GF-D8 (cell line): ENCODE data around the gene CTSK.

Experiments used
- DNase-seq: peaks from one replicate; lab custom pipeline; 2025; lab: John Stamatoyannopoulos, UW

CTSK gene

GRCh38 chr1:150760013-150760412, 48.0 kb downstream of the CTSK start:
- no peak for DNase-seq

DNA sequence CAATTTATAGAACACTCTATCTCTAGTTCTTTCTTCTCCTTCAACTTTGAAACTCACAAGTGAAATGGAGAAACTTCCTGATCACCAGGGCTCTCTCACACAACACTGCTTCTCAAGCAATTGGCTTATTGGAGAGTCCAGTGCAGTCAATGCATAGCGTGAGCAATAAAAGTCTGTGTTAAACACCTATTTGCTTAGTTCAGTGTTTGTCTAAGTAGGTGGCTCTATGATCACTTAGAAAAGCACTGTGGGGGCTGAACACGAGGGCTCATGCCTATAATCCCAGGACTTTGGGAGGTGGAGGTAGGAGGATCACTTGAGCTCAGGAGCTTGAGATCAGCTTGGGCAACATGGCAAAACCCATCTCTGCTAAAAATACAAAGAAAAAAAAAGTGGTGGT, 54.6 kb downstream of the CTSK start:
- no peak for DNase-seq

DNA sequence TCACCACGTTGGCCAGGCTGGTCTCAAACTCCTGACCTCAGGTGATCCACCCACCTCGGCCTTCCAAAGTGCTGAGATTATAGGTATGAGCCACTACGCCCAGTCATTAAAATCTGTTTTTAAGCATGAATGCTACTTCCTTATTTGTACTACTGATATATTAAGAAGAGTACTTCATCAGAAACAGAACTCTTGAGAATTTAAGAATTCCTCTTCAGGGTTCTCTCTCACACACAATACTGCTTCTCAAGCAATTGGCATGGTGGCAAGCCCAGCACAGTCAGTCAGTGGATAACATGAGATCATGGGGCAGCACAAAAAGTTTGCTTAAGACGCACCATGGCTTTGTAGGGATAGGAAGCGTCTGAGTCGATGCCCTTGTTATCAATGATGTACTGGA, 56.6 kb downstream of the CTSK start:
- no peak for DNase-seq

GRCh38 chr1:150749720-150750311, 58.2 kb downstream of the CTSK start:
- no peak for DNase-seq

GRCh38 chr1:150748878-150749719, 59.0 kb downstream of the CTSK start:
- DNase-seq: no peak
